IPS DF 19.7 (cell line): ENCODE results near the gene RUNX1.

Experiments used
- DNase-seq: peaks from one replicate; pipeline ENCODE4 v3.0.0-alpha.2; 2013; ENCODE audit warnings: low read depth, low spot score

RUNX1 gene

GRCh38 chr21:35036465-35037383, 12.4 kb downstream of the RUNX1 start:
- no peak for DNase-seq

DNA sequence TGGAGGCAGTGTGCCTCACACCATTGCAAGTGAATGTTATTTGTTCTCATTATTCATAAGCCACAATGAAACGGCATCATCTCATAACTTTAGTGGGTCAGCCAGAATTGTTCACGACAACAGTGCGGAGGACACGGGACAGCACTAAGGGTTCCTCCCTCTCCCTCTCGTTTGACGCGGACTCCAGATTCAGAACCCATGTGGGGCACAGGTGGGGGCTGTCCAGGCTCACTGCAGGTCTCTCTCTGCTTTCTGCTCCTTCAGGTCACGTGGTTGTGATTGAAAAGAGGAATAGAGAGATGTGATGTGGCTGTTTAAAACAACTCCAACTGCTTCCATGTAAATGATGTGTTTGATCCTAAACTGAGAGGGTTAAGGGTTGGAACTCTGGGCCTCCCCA, 13.5 kb downstream of the RUNX1 start:
- DNase-seq: no peak

GRCh38 chr21:35035116-35035515, 14.0 kb downstream of the RUNX1 start:
- no peak for DNase-seq

DNA sequence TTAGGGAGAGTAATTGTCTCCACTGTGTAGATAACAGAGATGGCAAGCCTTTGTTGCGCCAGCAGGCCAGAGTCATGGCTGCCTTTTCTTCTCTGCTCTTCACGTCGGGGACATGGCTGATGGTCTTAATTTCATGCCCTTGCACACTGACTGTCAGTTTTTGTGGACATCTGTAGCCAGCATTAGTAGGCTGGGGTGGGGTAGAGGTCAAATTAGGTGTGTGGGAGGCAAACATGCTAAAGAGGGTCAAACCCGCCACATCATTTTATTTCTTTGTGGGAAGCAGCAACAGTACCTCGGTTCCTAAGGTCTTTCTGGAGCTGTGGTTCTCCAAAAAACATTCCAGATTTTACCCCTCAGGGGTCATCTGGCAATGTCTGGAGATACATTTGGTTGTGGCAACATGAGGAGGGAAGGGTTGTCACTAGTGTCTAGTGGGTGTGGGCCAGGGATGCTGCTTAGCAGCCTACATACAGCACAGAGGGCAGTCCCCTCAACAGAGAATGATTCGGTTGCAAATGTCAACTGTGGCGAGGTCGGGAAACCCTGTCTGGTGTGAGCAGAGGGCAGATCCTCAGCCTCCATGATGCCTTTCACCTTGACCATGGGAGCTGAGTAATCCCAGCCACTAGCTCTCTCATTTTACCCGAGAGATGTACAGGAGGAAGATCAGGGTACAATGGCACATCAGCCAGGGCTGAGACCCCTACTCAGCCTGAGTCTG, 14.7 kb downstream of the RUNX1 start:
- DNase-seq: no peak

GRCh38 chr21:35032474-35033263, 16.4 kb downstream of the RUNX1 start:
- no peak for DNase-seq

DNA sequence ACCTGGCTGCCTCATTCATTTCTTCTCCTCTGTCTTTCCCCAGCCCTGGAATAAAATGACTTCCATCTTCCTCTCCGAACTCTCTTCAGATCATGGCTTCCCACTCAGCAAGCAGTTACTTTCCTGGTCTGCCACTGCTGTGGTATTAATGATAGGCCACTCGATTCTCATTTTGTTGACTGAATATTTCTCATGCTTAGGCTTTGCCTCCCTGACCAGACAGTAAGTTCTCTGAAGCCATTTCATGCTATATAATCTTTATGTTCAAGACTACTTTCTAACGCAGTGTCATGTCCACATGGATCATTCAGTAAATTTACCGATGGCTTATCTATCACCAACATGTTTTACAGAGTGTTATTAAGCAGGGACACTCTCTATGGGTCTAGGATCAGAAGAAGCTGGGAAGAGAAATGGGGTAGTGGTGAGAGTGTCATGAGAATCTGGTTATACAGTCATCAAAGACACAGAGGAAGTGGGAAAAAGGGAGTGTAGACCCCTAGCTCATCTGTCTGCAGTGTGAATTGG, 20.6 kb downstream of the RUNX1 start:
- no peak for DNase-seq

GRCh38 chr21:35027563-35028450, 21.3 kb downstream of the RUNX1 start:
- no peak for DNase-seq

DNA sequence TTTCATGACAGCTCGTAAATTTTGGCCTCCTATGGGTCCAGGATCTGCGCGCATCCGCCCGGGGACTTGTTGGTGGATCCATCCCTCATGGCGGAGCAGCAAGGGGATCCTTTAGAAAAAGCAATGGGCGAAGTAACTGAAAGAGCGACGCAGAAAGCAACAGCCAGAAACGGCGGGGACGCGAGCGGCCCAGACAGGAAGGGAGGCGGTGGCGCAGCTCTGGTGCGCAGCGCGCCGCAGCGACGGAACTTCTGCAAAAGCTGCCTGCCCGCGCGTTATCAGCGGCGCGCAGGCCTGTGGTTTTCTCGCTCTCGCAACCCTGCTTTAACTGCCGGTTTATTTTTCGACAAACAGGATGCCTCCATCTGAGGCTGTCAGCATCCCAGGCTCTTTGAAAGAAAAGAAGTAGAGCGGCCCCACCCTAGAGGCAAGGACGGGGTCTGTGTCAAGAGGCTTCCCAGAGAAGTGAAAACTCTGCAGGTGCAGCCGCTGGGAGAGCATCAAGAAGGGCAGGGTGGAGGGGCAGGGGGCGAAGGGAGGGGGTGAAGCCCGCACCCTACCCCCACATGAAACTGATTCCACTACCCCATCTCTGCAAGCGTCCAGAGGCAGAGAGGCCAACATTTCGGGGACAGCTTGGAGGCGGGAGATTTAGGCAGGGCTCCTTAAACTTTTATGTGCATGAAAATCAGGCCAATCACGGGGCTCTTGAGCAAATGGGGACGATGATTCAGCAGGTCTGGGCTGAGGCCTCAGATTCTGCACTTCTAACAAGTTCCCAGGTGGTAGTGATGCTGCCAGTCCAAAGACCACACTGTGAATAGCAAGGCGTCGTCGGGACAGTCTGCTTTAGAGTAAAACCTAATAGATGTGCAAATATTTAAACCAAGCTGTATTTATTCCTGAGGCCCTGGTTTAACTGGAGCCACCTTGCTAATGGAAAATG, 22.2 kb downstream of the RUNX1 start:
- peak; percentile 33 for DNase-seq

- no peak for DNase-seq
These were observed 23.0 kb downstream of the RUNX1 start for GRCh38 chr21:35026153-35026500.

- DNase-seq: no peak
These were observed 23.6 kb downstream of the RUNX1 start for GRCh38 chr21:35025206-35026152.

DNA sequence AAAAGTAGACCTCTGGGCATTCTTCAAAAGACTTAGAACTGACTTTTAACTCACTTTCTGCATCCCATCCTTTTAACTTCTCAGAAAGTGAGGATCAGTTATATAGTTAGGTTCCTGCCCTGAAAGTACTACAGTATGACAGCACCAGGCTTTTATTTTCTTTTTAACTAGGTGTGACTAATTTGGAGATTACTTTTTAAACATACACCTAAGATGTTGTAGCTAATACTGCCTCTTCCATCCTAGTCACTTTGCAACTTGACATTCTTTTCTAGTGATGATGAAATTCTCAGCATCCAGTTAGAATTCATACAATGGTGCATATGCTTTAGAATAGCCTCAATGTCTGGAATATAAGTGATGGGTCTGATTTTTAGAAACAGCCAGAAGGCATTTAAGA, 24.6 kb downstream of the RUNX1 start:
- DNase-seq: no peak

- DNase-seq: no peak
These were observed 25.1 kb downstream of the RUNX1 start for GRCh38 chr21:35024071-35024420.

DNA sequence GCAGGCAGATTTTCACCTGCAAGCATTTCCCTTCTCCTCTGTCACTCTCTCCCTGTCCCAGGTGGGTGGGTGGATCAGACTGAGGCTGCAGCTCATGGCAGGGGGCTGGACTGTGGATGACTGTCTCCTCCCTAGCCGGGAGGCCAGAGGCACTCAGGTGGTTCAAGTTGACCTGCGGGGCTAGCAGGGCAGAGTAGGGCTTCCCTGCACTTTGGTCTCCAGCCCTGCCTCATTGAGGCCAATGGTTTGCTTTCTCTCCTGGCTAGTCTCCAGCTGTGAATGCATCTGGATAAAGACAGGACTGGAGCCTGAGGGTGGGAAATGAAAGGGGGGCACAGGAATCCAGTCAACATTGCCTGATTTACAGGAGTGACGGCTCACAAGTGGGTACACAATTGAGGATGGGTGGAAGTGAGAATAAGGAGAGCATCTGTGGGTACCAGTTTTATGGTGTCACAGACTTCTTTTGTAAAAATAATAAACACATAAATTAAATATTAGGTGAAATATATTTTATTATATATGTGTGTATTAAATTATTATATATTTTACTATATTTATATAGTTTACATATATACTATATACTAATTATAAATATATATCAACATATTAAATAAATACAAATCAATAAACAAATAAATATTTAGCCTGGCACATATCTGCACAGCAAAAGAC, 25.6 kb downstream of the RUNX1 start:
- no peak for DNase-seq

GRCh38 chr21:35021546-35021945, 27.6 kb downstream of the RUNX1 start:
- no peak for DNase-seq

- DNase-seq: no peak
These were observed 28.2 kb downstream of the RUNX1 start for GRCh38 chr21:35020902-35021301.

- no peak for DNase-seq
These were observed 28.7 kb downstream of the RUNX1 start for GRCh38 chr21:35020436-35020835.

- DNase-seq: no peak
These were observed 29.5 kb downstream of the RUNX1 start for GRCh38 chr21:35019631-35020032.

DNA sequence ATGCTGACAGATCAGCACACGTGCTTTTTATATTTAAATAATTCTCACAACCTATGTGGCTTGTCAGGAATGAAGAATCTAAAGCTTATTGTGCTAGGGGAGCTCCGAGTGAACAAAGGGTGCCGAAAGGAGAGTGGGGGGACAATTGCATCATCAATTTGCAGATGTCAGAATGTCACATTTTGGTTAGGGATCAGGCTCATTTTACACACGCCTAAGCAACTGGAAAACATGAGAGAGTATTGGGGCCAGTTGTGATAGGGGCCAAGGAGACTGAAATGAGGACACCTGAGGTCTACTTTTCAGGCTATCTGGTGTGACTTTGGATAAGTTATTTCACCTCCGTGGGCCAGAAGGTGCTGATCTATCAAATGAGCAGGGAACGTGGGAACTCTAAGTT, 31.8 kb downstream of the RUNX1 start:
- no peak for DNase-seq
